H1 (cell line): Measurements from ENCODE around the gene ZNF576.

Experiments used
- BRCA1 ChIP-seq: IDR thresholded peaks from 2 replicates; pipeline ENCODE4 v1.6.1; 2012; ENCODE audit warnings: low read depth, low read length, improper control_type of control experiment
- CEBPB ChIP-seq: IDR thresholded peaks from 2 replicates; pipeline ENCODE4 v1.6.1; 2012; ENCODE audit warnings: low read depth, low read length
- EGR1 ChIP-seq: IDR thresholded peaks from 2 replicates; pipeline ENCODE4 v1.6.1; 2011; ENCODE audit warnings: low read depth, low read length, borderline replicate concordance
- EZH2 ChIP-seq: fragments of 200-600 bp; sonication (generic); IDR thresholded peaks from 2 replicates; pipeline ENCODE4 v1.7.1; 2012; ENCODE audit warnings: low read depth, mild to moderate bottlenecking, moderate library complexity, low read length, inconsistent platforms; ENCODE audit not compliant: severe bottlenecking
- JUND ChIP-seq: IDR thresholded peaks from 2 replicates; pipeline ENCODE4 v1.6.1; 2011; ENCODE audit warnings: mild to moderate bottlenecking, improper control_type of control experiment, low read length
- PHF8 ChIP-seq: fragments of 200-600 bp; sonication (generic); conservative IDR thresholded peaks from 2 replicates; pipeline ENCODE4 v1.7.1; 2012; ENCODE audit warnings: low read depth, mild to moderate bottlenecking, inconsistent platforms, low read length, moderate library complexity
- POLR2A ChIP-seq, 2 experiments: IDR thresholded peaks; 1 replicate in 1 of 2; 2 replicates in 1 of 2; pipeline ENCODE4 v1.6.1; 2011; ENCODE audit warnings: low read depth in 2 of 2, low read length in 2 of 2, mild to moderate bottlenecking in 2 of 2; ENCODE audit errors: control extremely low read depth in 1 of 2
- RXRA ChIP-seq: IDR thresholded peaks from 2 replicates; pipeline ENCODE4 v1.6.1; 2011; ENCODE audit warnings: low read depth, mild to moderate bottlenecking, low read length, moderate library complexity; ENCODE audit not compliant: insufficient read depth
- SP2 ChIP-seq: IDR thresholded peaks from 2 replicates; pipeline ENCODE4 v1.6.1; 2012; ENCODE audit warnings: mild to moderate bottlenecking, low read length, inconsistent platforms
- YY1 ChIP-seq: IDR thresholded peaks from 2 replicates; pipeline ENCODE4 v1.6.1; 2011; ENCODE audit warnings: low read depth, mild to moderate bottlenecking, low read length
- TF ChIP-seq, protein P1 (sequence below), 3 experiments: IDR thresholded peaks; 1 replicate in 2 of 3; 2 replicates in 1 of 3; pipeline versions ENCODE4 v1.5.1 to v1.6.1; 2011; ENCODE audit warnings: low read length in 3 of 3, mild to moderate bottlenecking in 3 of 3, inconsistent platforms in 2 of 3, low read depth in 1 of 3, moderate library complexity in 1 of 3; ENCODE audit not compliant: insufficient read depth in 1 of 3; ENCODE audit errors: control extremely low read depth in 1 of 3
- TF ChIP-seq, protein P2 (sequence below): IDR thresholded peaks from 2 replicates; pipeline ENCODE4 v1.6.1; 2012; ENCODE audit warnings: inconsistent platforms
- TF ChIP-seq, protein P3 (sequence below): IDR thresholded peaks from 2 replicates; pipeline ENCODE4 v1.6.1; 2012; ENCODE audit warnings: inconsistent platforms

DNA sequence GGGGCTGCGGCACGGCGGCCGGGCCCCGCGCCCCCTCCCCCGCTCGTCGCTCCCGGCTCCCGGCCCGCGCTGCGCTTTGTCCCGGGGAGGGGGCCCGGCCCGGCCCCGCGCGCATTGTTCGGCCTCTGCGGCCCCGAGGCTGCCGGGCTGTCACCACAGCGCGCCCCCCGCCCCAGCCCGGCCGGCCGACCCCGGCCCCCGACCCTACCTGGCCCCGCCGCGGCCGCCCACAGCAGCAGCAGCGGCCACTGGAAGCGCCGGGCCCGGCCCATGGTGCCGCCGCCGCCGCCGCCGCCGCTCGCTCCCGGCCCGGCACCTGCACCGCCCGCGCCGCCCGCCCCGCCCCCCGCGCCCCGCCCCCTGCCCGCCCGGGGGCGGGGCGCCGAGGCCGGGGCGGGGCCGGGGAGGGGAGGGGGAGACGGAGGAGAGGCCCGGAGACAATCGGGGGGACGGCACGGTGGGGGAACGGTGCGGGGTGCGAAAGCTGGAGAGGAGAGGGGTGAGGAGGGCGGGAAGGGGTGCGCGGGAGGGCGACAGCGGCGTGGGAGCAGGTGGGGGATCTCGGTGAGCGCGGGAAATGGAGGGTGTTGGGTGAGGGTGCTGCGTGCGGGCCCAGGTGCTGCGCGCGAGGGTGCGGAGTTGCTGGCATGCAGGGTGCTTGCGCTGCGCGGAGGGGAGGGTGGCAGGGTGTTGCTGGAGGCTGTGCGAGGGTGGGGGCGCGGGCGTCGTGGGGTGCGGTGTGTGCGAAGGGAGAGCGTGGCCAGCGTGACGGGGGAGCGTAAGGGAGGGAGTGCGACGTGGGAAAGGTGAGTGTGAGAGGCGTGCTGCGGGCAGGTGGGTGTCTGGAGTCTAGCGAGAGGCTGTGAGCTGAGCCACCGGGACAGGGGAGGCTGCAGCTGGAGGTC lies 43.4 kb downstream of the ZNF576 start, which contains the start of gene CADM4:
- TF ChIP-seq EZH2 (no peak), YY1 (no peak), CEBPB (no peak), JUND (no peak), PHF8 (0 out of 2 replicates have a peak, but pooled peaks have one; percentile 32), RXRA (no peak), BRCA1 (no peak), POLR2A (IDR thresholded peaks at IDR 0.05; ENCODE audit: control extremely low read depth in 1 of 2, low read depth in 2 of 2, low read length in 2 of 2) (no peak), SP2 (no peak), EGR1 (no peak)
- TF ChIP-seq, protein P1, sequence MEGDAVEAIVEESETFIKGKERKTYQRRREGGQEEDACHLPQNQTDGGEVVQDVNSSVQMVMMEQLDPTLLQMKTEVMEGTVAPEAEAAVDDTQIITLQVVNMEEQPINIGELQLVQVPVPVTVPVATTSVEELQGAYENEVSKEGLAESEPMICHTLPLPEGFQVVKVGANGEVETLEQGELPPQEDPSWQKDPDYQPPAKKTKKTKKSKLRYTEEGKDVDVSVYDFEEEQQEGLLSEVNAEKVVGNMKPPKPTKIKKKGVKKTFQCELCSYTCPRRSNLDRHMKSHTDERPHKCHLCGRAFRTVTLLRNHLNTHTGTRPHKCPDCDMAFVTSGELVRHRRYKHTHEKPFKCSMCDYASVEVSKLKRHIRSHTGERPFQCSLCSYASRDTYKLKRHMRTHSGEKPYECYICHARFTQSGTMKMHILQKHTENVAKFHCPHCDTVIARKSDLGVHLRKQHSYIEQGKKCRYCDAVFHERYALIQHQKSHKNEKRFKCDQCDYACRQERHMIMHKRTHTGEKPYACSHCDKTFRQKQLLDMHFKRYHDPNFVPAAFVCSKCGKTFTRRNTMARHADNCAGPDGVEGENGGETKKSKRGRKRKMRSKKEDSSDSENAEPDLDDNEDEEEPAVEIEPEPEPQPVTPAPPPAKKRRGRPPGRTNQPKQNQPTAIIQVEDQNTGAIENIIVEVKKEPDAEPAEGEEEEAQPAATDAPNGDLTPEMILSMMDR (IDR thresholded peaks at IDR 0.05; ENCODE audit: control extremely low read depth in 1 of 3, insufficient read depth in 1 of 3, low read depth in 1 of 3, low read length in 3 of 3): no peak
- TF ChIP-seq, protein P2, sequence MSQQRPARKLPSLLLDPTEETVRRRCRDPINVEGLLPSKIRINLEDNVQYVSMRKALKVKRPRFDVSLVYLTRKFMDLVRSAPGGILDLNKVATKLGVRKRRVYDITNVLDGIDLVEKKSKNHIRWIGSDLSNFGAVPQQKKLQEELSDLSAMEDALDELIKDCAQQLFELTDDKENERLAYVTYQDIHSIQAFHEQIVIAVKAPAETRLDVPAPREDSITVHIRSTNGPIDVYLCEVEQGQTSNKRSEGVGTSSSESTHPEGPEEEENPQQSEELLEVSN: peak; percentile 94
- TF ChIP-seq, protein P3, sequence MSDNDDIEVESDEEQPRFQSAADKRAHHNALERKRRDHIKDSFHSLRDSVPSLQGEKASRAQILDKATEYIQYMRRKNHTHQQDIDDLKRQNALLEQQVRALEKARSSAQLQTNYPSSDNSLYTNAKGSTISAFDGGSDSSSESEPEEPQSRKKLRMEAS: peak; percentile 85
